IPS-NIHi11 (cell line): ENCODE results near the gene SRRM5.
A peak's percentile ranks its signal among the peaks of the same experiment; 100 is the strongest.
"Not testable (repeated sequence)": the region's sequence is repeated elsewhere in the genome, so short reads cannot be mapped to it uniquely, and the experiment has no call there.

Experiments used
- DNase-seq: peaks from one replicate; pipeline ENCODE4 v3.0.0; 2012; ENCODE audit warnings: mixed read lengths, low spot score

SRRM5 gene

GRCh38 chr19:43618921-43619261 is 7.0 kb downstream of the SRRM5 start:
- peak; percentile 65 for DNase-seq

- peak; percentile 90 for DNase-seq
These were observed 7.6 kb downstream of the SRRM5 start, which contains the start of gene ZNF428 for GRCh38 chr19:43619262-43620060. ZNF428 (minus strand) TSS chr19:43619629; CDS start chr19:43614304, 5,325 bp downstream.

GRCh38 chr19:43620061-43621001 is 8.4 kb downstream of the SRRM5 start:
- DNase-seq, result no peak

- no peak for DNase-seq
These were observed 10.2 kb downstream of the SRRM5 start for GRCh38 chr19:43622070-43622469.

GRCh38 chr19:43622956-43623355 is 11.1 kb downstream of the SRRM5 start:
- no peak for DNase-seq

GRCh38 chr19:43623889-43624670 is 12.2 kb downstream of the SRRM5 start:
- DNase-seq, result peak; percentile 77

GRCh38 chr19:43624933-43625332 is 13.0 kb downstream of the SRRM5 start:
- DNase-seq, result peak; percentile 88

- DNase-seq, result peak; percentile 82
These were observed 14.2 kb downstream of the SRRM5 start for GRCh38 chr19:43625918-43626579.

GRCh38 chr19:43626838-43627237 is 14.9 kb downstream of the SRRM5 start:
- DNase-seq, result no peak

GRCh38 chr19:43628646-43629326 is 16.9 kb downstream of the SRRM5 start:
- DNase-seq, result no peak

- no peak for DNase-seq
These were observed 19.6 kb downstream of the SRRM5 start for GRCh38 chr19:43631491-43631890.

- no peak for DNase-seq
These were observed 21.6 kb downstream of the SRRM5 start for GRCh38 chr19:43633520-43633919.

GRCh38 chr19:43634068-43634467 is 22.2 kb downstream of the SRRM5 start:
- DNase-seq, result no peak

- DNase-seq, result peak; percentile 48
These were observed 22.6 kb downstream of the SRRM5 start for GRCh38 chr19:43634506-43634871.

- no peak for DNase-seq
These were observed 23.1 kb downstream of the SRRM5 start for GRCh38 chr19:43634872-43635560.

GRCh38 chr19:43635561-43635940 is 23.7 kb downstream of the SRRM5 start:
- DNase-seq, result not testable (repeated sequence)

- no peak for DNase-seq
These were observed 24.3 kb downstream of the SRRM5 start for GRCh38 chr19:43636121-43636683.

- DNase-seq, result no peak
These were observed 26.5 kb downstream of the SRRM5 start for GRCh38 chr19:43638214-43638994.

GRCh38 chr19:43638995-43639518 is 27.2 kb downstream of the SRRM5 start:
- DNase-seq, result no peak
